ENCODE measurements around the gene BDNF. TPM values are rescaled to one million over a fixed set of nuclear protein-coding genes. Genes with fewer than 3 reads are reported as not detected.

Gene BDNF
- total RNA-seq, 4 donors from 2014 or later = 0.30 TPM; not detected in 3

GRCh38 chr11:27717377-27717776, 17.1 kb upstream of the BDNF start:
- Histone ChIP-seq H3K27me3 (peaks cover 2 to 55% of the 10 kb centered on the region in 2 donors), H3K4me3 (no peak overlapping the region), H3K4me1 (peaks cover 0 to 37% (median 10%) of the 10 kb centered on the region in 4 donors), H3K27ac (no peak overlapping the region), H3K9me3 (no peaks in the 10 kb centered on the region), H3K36me3 (no peaks in the 10 kb centered on the region)
- DNase-seq (ENCODE audit: low spot score in 2 of 2) = no peak
- no peak for TF ChIP-seq POLR2A (IDR thresholded peaks at IDR 0.05)
- no peak for TF ChIP-seq CTCF (IDR thresholded peaks at IDR 0.05)
- TF ChIP-seq EP300 (IDR thresholded peaks at IDR 0.05) = no peak

- no peak for TF ChIP-seq CTCF (IDR thresholded peaks at IDR 0.05)
- TF ChIP-seq POLR2A (IDR thresholded peaks at IDR 0.05) = no peak
- no peak for TF ChIP-seq EP300 (IDR thresholded peaks at IDR 0.05)
- H3K9me3 ChIP-seq = no peaks in the 10 kb centered on the region
- no peak overlapping the region for H3K4me3 ChIP-seq
- H3K36me3 ChIP-seq = no peaks in the 10 kb centered on the region
- peaks cover 2 to 51% of the 10 kb centered on the region in 2 donors for H3K27me3 ChIP-seq
- H3K4me1 ChIP-seq = peaks cover 0 to 31% (median 8%) of the 10 kb centered on the region in 4 donors
- H3K27ac ChIP-seq = no peak overlapping the region
- 47 to 56% methylated on average over 2 of the region's 2 CpGs for WGBS, 2 donors
- DNase-seq (ENCODE audit: low spot score in 2 of 2) = no peak
These were observed 16.6 kb upstream of the BDNF start for GRCh38 chr11:27716835-27717234.

DNA sequence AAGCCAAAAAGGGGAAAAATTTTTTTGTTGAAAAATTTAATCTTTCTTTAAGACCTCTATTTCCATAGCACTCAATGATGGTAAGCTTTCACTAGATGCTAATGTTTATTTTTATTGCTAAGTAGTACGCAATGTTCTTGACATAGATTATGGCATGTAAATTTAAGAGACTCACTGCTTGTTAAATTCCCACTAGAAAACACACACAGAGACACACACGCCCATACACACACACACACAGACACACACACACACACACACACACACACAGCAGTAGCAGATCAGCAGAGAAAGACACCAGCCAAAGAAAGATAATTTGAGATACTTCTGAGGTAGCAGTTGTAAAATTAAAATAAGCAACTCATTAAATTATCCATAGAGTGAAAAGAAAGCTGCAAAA, 16.0 kb upstream of the BDNF start:
- no peak for DNase-seq (ENCODE audit: low spot score in 2 of 2)
- H3K9me3 ChIP-seq = no peaks in the 10 kb centered on the region
- peaks cover 0 to 27% (median 6%) of the 10 kb centered on the region in 4 donors for H3K4me1 ChIP-seq
- no peaks in the 10 kb centered on the region for H3K36me3 ChIP-seq
- no peak overlapping the region for H3K27ac ChIP-seq
- H3K4me3 ChIP-seq = no peak overlapping the region
- TF ChIP-seq CTCF (IDR thresholded peaks at IDR 0.05) = no peak
- no peak for TF ChIP-seq POLR2A (IDR thresholded peaks at IDR 0.05)
- no peak for TF ChIP-seq EP300 (IDR thresholded peaks at IDR 0.05)
- 77 to 80% methylated on average over 2 of the region's 2 CpGs for WGBS, 2 donors
- H3K27me3 ChIP-seq = peaks cover 2 to 44% of the 10 kb centered on the region in 2 donors

GRCh38 chr11:27711725-27712124, 11.5 kb upstream of the BDNF start:
- Histone ChIP-seq H3K27me3 (peaks cover 0 to 13% of the 10 kb centered on the region in 2 donors), H3K9me3 (no peaks in the 10 kb centered on the region), H3K4me1 (no peaks in the 10 kb centered on the region), H3K36me3 (no peaks in the 10 kb centered on the region), H3K27ac (no peak overlapping the region), H3K4me3 (no peak overlapping the region)
- 31 to 48% methylated on average over 1 of the region's 1 CpG for WGBS, 2 donors
- TF ChIP-seq CTCF (IDR thresholded peaks at IDR 0.05) = no peak
- TF ChIP-seq EP300 (IDR thresholded peaks at IDR 0.05) = no peak
- no peak for TF ChIP-seq POLR2A (IDR thresholded peaks at IDR 0.05)
- no peak for DNase-seq (ENCODE audit: low spot score in 2 of 2)

- no peak for DNase-seq (ENCODE audit: low spot score in 2 of 2)
- WGBS, 2 donors = 41 to 70% methylated on average over 2 of the region's 2 CpGs
- TF ChIP-seq EP300 (IDR thresholded peaks at IDR 0.05) (no peak), POLR2A (IDR thresholded peaks at IDR 0.05) (no peak)
These were observed 10.3 kb upstream of the BDNF start for GRCh38 chr11:27710536-27710935.

GRCh38 chr11:27707676-27708075, 7.4 kb upstream of the BDNF start:
- peaks cover 0 to 8% of the 10 kb centered on the region in 2 donors for H3K27me3 ChIP-seq

More at GRCh38 chr11:27710536-27710935, 10.3 kb upstream of the BDNF start:
- H3K9me3 ChIP-seq = no peaks in the 10 kb centered on the region
- H3K36me3 ChIP-seq = no peaks in the 10 kb centered on the region
- H3K27me3 ChIP-seq = peaks cover 0 to 9% of the 10 kb centered on the region in 2 donors
- no peaks in the 10 kb centered on the region for H3K4me1 ChIP-seq
- H3K4me3 ChIP-seq = no peak overlapping the region
- H3K27ac ChIP-seq = no peak overlapping the region

More at GRCh38 chr11:27707676-27708075, 7.4 kb upstream of the BDNF start:
- Histone ChIP-seq H3K4me3 (no peak overlapping the region), H3K27ac (no peak overlapping the region), H3K4me1 (no peaks in the 10 kb centered on the region), H3K9me3 (no peaks in the 10 kb centered on the region), H3K36me3 (no peaks in the 10 kb centered on the region)
- TF ChIP-seq EP300 (IDR thresholded peaks at IDR 0.05) (no peak), CTCF (IDR thresholded peaks at IDR 0.05) (no peak), POLR2A (IDR thresholded peaks at IDR 0.05) (no peak)
- WGBS, 2 donors = 87% methylated on average over 3 of the region's 3 CpGs
- no peak for DNase-seq (ENCODE audit: low spot score in 2 of 2)
